Rectal smooth muscle tissue (tissue), 1 donor: ENCODE data around the gene EDNRA.

Experiments
- H3K27ac ChIP-seq: one replicate; pipeline ENCODE4 v1.7.0; 2013; ENCODE audit warnings: low read depth, low read length, inconsistent platforms
- H3K27me3 ChIP-seq: one replicate; pipeline ENCODE4 v1.7.0; 2013; ENCODE audit warnings: low read length; ENCODE audit not compliant: control insufficient read depth, insufficient read depth
- H3K36me3 ChIP-seq: one replicate; pipeline ENCODE4 v1.7.0; 2013; ENCODE audit warnings: low read length; ENCODE audit not compliant: control insufficient read depth, insufficient read depth
- H3K4me1 ChIP-seq: one replicate; pipeline ENCODE4 v1.7.0; 2013; ENCODE audit warnings: low read length; ENCODE audit not compliant: control insufficient read depth, insufficient read depth
- H3K4me3 ChIP-seq: one replicate; pipeline ENCODE4 v1.7.0; 2013; ENCODE audit warnings: low read length
- H3K9ac ChIP-seq: one replicate; pipeline ENCODE4 v1.7.0; 2013; ENCODE audit warnings: low read length

Gene EDNRA

GRCh38 chr4:147509386-147509785 lies 28.5 kb downstream of the EDNRA start:
- Histone ChIP-seq H3K4me3 (no peak overlapping the region), H3K27ac (no peak overlapping the region), H3K27me3 (no peaks in the 10 kb centered on the region), H3K36me3 (no peaks in the 10 kb centered on the region), H3K9ac (no peak overlapping the region), H3K4me1 (no peaks in the 10 kb centered on the region)

- Histone ChIP-seq H3K9ac (no peak overlapping the region), H3K27ac (no peak overlapping the region), H3K4me1 (no peaks in the 10 kb centered on the region), H3K4me3 (no peak overlapping the region), H3K27me3 (no peaks in the 10 kb centered on the region), H3K36me3 (no peaks in the 10 kb centered on the region)
Measured at GRCh38 chr4:147510962-147511668, 30.2 kb downstream of the EDNRA start.

GRCh38 chr4:147513091-147513490 lies 32.2 kb downstream of the EDNRA start:
- H3K27ac ChIP-seq = no peak overlapping the region
- no peaks in the 10 kb centered on the region for H3K36me3 ChIP-seq
- no peak overlapping the region for H3K9ac ChIP-seq
- no peaks in the 10 kb centered on the region for H3K4me1 ChIP-seq
- H3K27me3 ChIP-seq = no peaks in the 10 kb centered on the region
- H3K4me3 ChIP-seq = no peak overlapping the region

- H3K4me1 ChIP-seq = no peaks in the 10 kb centered on the region
- H3K27me3 ChIP-seq = no peaks in the 10 kb centered on the region
- H3K4me3 ChIP-seq = no peak overlapping the region
- H3K36me3 ChIP-seq = no peaks in the 10 kb centered on the region
- H3K9ac ChIP-seq = no peak overlapping the region
- H3K27ac ChIP-seq = no peak overlapping the region
Measured at GRCh38 chr4:147513952-147514351, 33.1 kb downstream of the EDNRA start.

GRCh38 chr4:147515220-147515936 lies 34.5 kb downstream of the EDNRA start:
- H3K27ac ChIP-seq = no peak overlapping the region
- H3K36me3 ChIP-seq = no peaks in the 10 kb centered on the region
- H3K27me3 ChIP-seq = no peaks in the 10 kb centered on the region
- no peak overlapping the region for H3K4me3 ChIP-seq
- no peaks in the 10 kb centered on the region for H3K4me1 ChIP-seq
- no peak overlapping the region for H3K9ac ChIP-seq

DNA sequence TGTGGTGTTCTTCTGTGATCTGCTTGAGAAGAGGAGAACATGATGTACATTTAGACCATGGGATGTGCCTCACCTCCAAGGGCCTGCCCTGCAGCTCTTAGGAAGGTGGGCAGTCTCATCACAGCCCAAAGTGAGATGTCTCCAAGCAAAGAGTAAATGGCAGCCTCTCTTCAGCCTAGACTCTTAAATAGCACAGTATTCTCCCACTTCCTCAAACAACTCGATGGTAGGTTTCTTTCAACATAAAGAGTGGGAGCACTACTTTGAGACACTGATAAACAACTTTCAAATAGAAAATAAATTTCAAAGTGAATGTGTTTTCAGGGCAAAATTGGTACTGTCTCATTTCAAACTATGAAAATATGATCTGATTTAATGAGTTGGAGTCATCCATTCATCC lies 35.2 kb downstream of the EDNRA start:
- no peaks in the 10 kb centered on the region for H3K27me3 ChIP-seq
- no peak overlapping the region for H3K27ac ChIP-seq
- H3K4me1 ChIP-seq = no peaks in the 10 kb centered on the region
- H3K36me3 ChIP-seq = no peaks in the 10 kb centered on the region
- H3K9ac ChIP-seq = no peak overlapping the region
- no peak overlapping the region for H3K4me3 ChIP-seq

- H3K4me3 ChIP-seq = no peak overlapping the region
- no peak overlapping the region for H3K9ac ChIP-seq
- H3K36me3 ChIP-seq = no peaks in the 10 kb centered on the region
- H3K27me3 ChIP-seq = no peaks in the 10 kb centered on the region
- H3K4me1 ChIP-seq = no peaks in the 10 kb centered on the region
- no peak overlapping the region for H3K27ac ChIP-seq
Measured at GRCh38 chr4:147518086-147518485, 37.2 kb downstream of the EDNRA start.

DNA sequence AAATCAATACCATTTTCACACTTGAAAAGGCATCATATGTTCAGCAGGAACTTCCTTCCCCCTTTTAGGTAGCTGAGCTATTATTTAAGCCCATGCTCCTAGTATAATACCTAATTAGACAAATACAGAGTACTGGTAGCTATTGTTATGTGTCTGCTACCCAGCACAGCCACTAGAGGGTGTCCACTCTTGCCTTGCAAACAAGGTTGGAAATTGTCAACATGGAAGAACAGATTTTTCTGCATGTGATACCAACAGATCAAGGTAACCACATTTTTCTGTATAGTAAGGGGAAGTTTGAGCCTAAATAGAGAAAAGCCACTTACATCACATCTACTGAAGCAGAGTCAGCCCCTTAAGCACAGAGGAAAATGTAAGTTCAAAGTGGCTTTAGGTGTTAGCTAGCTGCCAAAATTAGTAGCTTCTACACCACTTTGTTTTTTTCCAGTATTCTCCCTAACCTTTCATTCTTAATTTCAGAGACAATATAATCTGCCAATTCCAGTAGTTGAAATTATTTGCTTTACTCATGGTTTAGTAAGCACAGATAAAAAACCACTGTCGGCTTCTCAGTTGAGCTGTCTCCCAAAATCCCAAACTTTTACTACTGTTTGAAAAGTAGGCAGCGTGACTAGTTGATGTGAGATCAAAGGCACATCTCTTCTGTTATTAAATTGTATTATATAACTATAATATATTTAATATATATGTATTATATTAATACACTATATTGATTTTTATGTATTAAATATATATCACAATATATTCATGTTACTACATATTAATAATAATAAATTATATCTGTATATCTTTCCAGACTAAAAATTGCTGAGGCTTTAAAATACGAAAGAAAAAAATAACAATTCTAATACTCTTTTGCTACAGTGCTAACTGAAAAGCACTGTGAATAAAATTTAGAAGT lies 38.2 kb downstream of the EDNRA start:
- H3K27me3 ChIP-seq = no peaks in the 10 kb centered on the region
- no peaks in the 10 kb centered on the region for H3K4me1 ChIP-seq
- no peak overlapping the region for H3K9ac ChIP-seq
- H3K27ac ChIP-seq = no peak overlapping the region
- no peak overlapping the region for H3K4me3 ChIP-seq
- no peaks in the 10 kb centered on the region for H3K36me3 ChIP-seq

- no peak overlapping the region for H3K27ac ChIP-seq
- H3K36me3 ChIP-seq = no peaks in the 10 kb centered on the region
- H3K4me1 ChIP-seq = no peaks in the 10 kb centered on the region
- H3K4me3 ChIP-seq = no peak overlapping the region
- no peak overlapping the region for H3K9ac ChIP-seq
- H3K27me3 ChIP-seq = no peaks in the 10 kb centered on the region
Measured at GRCh38 chr4:147524601-147525000, 43.7 kb downstream of the EDNRA start.

GRCh38 chr4:147525494-147526271 lies 44.8 kb downstream of the EDNRA start:
- Histone ChIP-seq H3K36me3 (no peaks in the 10 kb centered on the region), H3K27me3 (no peaks in the 10 kb centered on the region), H3K27ac (no peak overlapping the region), H3K4me3 (no peak overlapping the region), H3K9ac (no peak overlapping the region), H3K4me1 (no peaks in the 10 kb centered on the region)

DNA sequence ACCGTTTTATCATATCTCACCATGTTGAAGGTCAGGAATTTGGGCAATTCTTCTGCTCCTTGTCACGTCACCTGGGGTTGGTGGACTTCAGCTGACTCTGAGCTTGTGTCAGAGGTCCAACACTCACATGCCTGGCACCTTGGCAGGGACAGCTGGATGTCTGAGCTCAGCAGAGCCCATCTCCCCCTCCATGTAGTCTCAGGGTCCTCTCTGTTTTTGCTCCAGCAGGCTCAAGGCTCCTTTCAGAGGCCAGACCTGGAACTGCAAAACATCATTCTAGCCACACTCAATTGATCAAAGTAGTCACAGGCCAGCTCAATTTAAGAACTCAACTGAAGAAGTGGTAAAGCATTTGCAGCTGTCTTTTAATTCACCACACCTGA lies 45.4 kb downstream of the EDNRA start:
- no peaks in the 10 kb centered on the region for H3K4me1 ChIP-seq
- no peak overlapping the region for H3K4me3 ChIP-seq
- no peak overlapping the region for H3K27ac ChIP-seq
- no peaks in the 10 kb centered on the region for H3K36me3 ChIP-seq
- H3K9ac ChIP-seq = no peak overlapping the region
- H3K27me3 ChIP-seq = no peaks in the 10 kb centered on the region

DNA sequence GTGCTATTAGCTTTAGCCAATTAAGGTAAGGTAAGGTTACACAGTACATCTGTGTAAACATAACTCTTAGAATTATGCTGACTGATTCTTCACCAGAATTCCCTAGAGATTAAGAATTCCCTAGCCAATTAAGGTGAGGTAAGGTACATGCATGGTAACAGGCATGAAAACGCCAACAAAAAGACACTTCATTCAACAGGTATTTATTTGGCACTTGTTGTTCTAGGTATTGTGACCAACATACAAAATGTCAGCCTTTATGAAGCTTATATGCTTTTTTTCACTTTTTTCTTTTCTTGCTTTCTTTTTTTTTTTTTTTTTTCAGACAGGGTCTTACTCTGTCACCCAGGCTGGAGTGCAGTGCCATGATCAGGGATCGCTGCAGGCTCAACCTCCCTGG lies 47.2 kb downstream of the EDNRA start:
- no peak overlapping the region for H3K4me3 ChIP-seq
- H3K27me3 ChIP-seq = no peaks in the 10 kb centered on the region
- no peaks in the 10 kb centered on the region for H3K36me3 ChIP-seq
- H3K4me1 ChIP-seq = no peaks in the 10 kb centered on the region
- H3K27ac ChIP-seq = no peak overlapping the region
- no peak overlapping the region for H3K9ac ChIP-seq
